Measurements from ENCODE around the gene FCN2. TPM values are rescaled to one million over a fixed set of nuclear protein-coding genes. Genes with fewer than 3 reads are reported as not detected.

The FCN2 gene
- polyA plus RNA-seq, 1 donor (not counting 4 experiments of a cell fraction or from before 2014, with no cell fraction given) = not detected

DNA sequence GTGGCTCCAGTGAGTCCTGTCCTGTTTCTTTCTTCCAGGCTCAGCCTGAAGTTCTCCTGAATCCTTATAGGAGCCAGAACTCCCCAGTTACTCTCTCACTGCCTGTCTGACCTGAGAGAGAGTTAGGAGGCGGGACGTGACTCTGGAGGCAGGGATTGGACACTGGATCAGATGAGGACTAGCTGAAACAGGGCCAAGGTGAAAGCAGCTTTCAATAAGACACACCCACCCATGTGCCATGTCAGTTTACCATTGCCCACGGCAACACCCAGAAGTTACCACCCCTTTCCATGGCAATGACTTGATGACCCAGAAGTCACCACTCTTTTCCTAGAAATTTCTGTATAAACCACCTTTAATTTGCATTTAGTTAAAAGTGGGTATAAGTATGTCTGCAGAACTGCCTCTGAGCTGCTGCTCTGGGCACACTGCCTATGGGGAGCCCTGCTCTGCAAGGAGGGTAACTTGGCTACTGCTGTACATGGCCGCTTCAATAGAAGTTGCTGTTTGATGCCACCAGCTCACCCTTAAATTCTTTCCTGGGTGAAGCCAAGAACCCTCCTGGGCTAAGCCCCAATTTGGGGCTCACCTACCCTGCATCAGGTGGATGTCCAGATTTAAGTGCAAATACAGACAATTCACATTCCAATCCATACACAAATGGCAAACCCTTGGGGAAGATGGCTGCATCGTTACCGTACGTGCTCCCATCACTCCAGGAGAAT lies 13.7 kb downstream of the FCN2 start:
- dilution Hi-C loops (cut with MboI; ENCODE audit: extremely low pct_ligation_motif_present, low sequenced_read_pairs) = no loop called here
- H3K36me3 ChIP-seq (ENCODE audit: control insufficient read depth in 2 of 2, extremely low read depth in 1 of 2, insufficient read depth in 2 of 2, low read length in 2 of 2) = no peaks in the 10 kb centered on the region
- H3K79me2 ChIP-seq (ENCODE audit: control insufficient read depth, insufficient read depth, low read length) = no peaks in the 10 kb centered on the region
- H3K27me3 ChIP-seq (ENCODE audit: control insufficient read depth, extremely low read depth, insufficient read depth, low read length) = peaks cover 9% of the 10 kb centered on the region
- no peaks in the 10 kb centered on the region for H4K20me1 ChIP-seq (ENCODE audit: control insufficient read depth, extremely low read depth, insufficient read depth, low read length)
- no peak overlapping the region for H3K27ac ChIP-seq (ENCODE audit: control insufficient read depth, insufficient read depth, low read length)
- DNase-seq (ENCODE audit: low read depth, low spot score) (no peak), FAIRE-seq (no peak)
- no peak for TF ChIP-seq EZH2 (IDR thresholded peaks at IDR 0.05; ENCODE audit: low read length)
- TF ChIP-seq, protein P1, sequence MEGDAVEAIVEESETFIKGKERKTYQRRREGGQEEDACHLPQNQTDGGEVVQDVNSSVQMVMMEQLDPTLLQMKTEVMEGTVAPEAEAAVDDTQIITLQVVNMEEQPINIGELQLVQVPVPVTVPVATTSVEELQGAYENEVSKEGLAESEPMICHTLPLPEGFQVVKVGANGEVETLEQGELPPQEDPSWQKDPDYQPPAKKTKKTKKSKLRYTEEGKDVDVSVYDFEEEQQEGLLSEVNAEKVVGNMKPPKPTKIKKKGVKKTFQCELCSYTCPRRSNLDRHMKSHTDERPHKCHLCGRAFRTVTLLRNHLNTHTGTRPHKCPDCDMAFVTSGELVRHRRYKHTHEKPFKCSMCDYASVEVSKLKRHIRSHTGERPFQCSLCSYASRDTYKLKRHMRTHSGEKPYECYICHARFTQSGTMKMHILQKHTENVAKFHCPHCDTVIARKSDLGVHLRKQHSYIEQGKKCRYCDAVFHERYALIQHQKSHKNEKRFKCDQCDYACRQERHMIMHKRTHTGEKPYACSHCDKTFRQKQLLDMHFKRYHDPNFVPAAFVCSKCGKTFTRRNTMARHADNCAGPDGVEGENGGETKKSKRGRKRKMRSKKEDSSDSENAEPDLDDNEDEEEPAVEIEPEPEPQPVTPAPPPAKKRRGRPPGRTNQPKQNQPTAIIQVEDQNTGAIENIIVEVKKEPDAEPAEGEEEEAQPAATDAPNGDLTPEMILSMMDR (optimal IDR thresholded peaks at IDR 0.05 in 1 of 3, IDR thresholded peaks at IDR 0.05 in 1 of 3, conservative IDR thresholded peaks at IDR 0.05 in 1 of 3; ENCODE audit: extremely low read depth in 1 of 3, insufficient read depth in 2 of 3, low read length in 3 of 3) = no peak
- H3K4me3 ChIP-seq (ENCODE audit: control insufficient read depth in 2 of 3, extremely low read depth in 1 of 3, insufficient read depth in 2 of 3, low read depth in 1 of 3, low read length in 3 of 3) = no peak overlapping the region
- H3K4me1 ChIP-seq (ENCODE audit: control insufficient read depth, extremely low read depth, insufficient read depth, low read length) = peaks cover 3% of the 10 kb centered on the region
- H2AFZ ChIP-seq (ENCODE audit: control insufficient read depth, low read length) = no peak overlapping the region
- H3K4me2 ChIP-seq (ENCODE audit: control insufficient read depth, extremely low read depth, insufficient read depth, low read depth, low read length) = no peak overlapping the region
- H3K9me1 ChIP-seq (ENCODE audit: control insufficient read depth, extremely low read depth, insufficient read depth, low read length) = no peaks in the 10 kb centered on the region
- H3K9me3 ChIP-seq (ENCODE audit: control insufficient read depth, low read depth, low read length) = no peaks in the 10 kb centered on the region
- no peak overlapping the region for H3K9ac ChIP-seq (ENCODE audit: control insufficient read depth, extremely low read depth, insufficient read depth, low read length)

DNA sequence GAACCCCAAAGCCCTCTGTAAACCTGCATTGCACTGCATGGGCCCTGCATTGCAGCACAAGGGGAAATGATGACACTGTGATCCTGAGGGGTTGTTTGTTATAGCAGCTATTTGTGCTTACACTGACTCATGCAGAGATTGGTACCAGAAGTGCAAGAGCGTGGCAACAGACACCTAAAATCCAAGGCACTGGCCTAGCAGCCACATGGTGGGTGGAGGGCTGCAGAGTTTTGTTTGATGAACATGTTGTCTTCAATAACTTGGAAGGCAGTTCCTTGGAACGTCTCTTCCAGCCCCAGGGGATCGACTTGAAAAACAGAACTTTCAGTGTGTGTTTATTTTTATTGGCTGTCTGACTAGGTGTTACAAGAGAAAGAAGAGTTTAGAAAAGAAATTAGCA lies 14.5 kb downstream of the FCN2 start:
- H2AFZ ChIP-seq (ENCODE audit: control insufficient read depth, low read length) = no peak overlapping the region
- no peaks in the 10 kb centered on the region for H3K79me2 ChIP-seq (ENCODE audit: control insufficient read depth, insufficient read depth, low read length)
- H3K9ac ChIP-seq (ENCODE audit: control insufficient read depth, extremely low read depth, insufficient read depth, low read length) = no peak overlapping the region
- no peak for TF ChIP-seq EZH2 (IDR thresholded peaks at IDR 0.05; ENCODE audit: low read length)
- TF ChIP-seq, protein P1 (optimal IDR thresholded peaks at IDR 0.05 in 1 of 3, IDR thresholded peaks at IDR 0.05 in 1 of 3, conservative IDR thresholded peaks at IDR 0.05 in 1 of 3; ENCODE audit: extremely low read depth in 1 of 3, insufficient read depth in 2 of 3, low read length in 3 of 3) = no peak
- H3K4me3 ChIP-seq (ENCODE audit: control insufficient read depth in 2 of 3, extremely low read depth in 1 of 3, insufficient read depth in 2 of 3, low read depth in 1 of 3, low read length in 3 of 3) = no peak overlapping the region
- no peak for DNase-seq (ENCODE audit: low read depth, low spot score)
- H4K20me1 ChIP-seq (ENCODE audit: control insufficient read depth, extremely low read depth, insufficient read depth, low read length) = no peaks in the 10 kb centered on the region
- H3K9me3 ChIP-seq (ENCODE audit: control insufficient read depth, low read depth, low read length) = no peaks in the 10 kb centered on the region
- H3K9me1 ChIP-seq (ENCODE audit: control insufficient read depth, extremely low read depth, insufficient read depth, low read length) = no peaks in the 10 kb centered on the region
- dilution Hi-C loops (cut with MboI; ENCODE audit: extremely low pct_ligation_motif_present, low sequenced_read_pairs) = no loop called here
- FAIRE-seq = no peak
- H3K27me3 ChIP-seq (ENCODE audit: control insufficient read depth, extremely low read depth, insufficient read depth, low read length) = peaks cover 9% of the 10 kb centered on the region
- H3K4me2 ChIP-seq (ENCODE audit: control insufficient read depth, extremely low read depth, insufficient read depth, low read depth, low read length) = no peak overlapping the region
- H3K4me1 ChIP-seq (ENCODE audit: control insufficient read depth, extremely low read depth, insufficient read depth, low read length) = peaks cover 3% of the 10 kb centered on the region
- H3K36me3 ChIP-seq (ENCODE audit: control insufficient read depth in 2 of 2, extremely low read depth in 1 of 2, insufficient read depth in 2 of 2, low read length in 2 of 2) = no peaks in the 10 kb centered on the region
- H3K27ac ChIP-seq (ENCODE audit: control insufficient read depth, insufficient read depth, low read length) = no peak overlapping the region

Data from keratinocyte (primary cell).